ENCODE results near the gene UBXN7. TPM values are rescaled to one million over a fixed set of nuclear protein-coding genes. Genes with fewer than 3 reads are reported as not detected.

UBXN7 gene
- total and polyA plus RNA-seq, 9 of the 15 experiments (the other 6 are each of a cell fraction or from before 2014, with no cell fraction given) = 3.5 to 44.6 (median 13.4) TPM

DNA sequence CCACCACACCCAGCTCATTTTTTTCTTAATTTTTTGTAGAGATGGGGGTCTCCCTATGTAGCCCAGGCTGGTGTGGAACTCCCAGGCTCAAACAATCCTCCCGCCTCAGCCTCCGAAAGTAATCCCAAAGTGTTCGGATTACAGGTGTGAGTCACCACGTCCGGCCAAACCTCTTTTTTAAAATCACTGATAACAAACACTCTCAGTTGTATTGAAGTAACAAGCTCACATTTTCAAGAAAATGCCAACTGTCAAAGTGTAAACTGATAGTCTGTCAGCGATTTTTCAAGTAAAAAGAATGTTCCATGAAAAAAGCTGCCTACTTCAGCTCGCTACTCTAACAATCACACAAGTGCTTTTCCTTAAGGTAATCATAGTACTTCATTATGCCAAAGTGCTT, 33.4 kb downstream of the UBXN7 start (continued):
- TF ChIP-seq DPF2 (IDR thresholded peaks at IDR 0.05) = peak; percentile 36
- no peak for TF ChIP-seq FOXA3 (CRISPR knock-in tag; conservative IDR thresholded peaks at IDR 0.05 in 1 of 2, IDR thresholded peaks at IDR 0.05 in 1 of 2)
- no peak for TF ChIP-seq ETS2 (tag; IDR thresholded peaks at IDR 0.05; ENCODE audit: borderline replicate concordance, poor library complexity, severe bottlenecking)
- TF ChIP-seq, protein P1, sequence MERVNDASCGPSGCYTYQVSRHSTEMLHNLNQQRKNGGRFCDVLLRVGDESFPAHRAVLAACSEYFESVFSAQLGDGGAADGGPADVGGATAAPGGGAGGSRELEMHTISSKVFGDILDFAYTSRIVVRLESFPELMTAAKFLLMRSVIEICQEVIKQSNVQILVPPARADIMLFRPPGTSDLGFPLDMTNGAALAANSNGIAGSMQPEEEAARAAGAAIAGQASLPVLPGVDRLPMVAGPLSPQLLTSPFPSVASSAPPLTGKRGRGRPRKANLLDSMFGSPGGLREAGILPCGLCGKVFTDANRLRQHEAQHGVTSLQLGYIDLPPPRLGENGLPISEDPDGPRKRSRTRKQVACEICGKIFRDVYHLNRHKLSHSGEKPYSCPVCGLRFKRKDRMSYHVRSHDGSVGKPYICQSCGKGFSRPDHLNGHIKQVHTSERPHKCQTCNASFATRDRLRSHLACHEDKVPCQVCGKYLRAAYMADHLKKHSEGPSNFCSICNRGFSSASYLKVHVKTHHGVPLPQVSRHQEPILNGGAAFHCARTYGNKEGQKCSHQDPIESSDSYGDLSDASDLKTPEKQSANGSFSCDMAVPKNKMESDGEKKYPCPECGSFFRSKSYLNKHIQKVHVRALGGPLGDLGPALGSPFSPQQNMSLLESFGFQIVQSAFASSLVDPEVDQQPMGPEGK (CRISPR knock-in tag; IDR thresholded peaks at IDR 0.05; ENCODE audit: borderline replicate concordance) = no peak
- no peak for TF ChIP-seq HMGN3 (IDR thresholded peaks at IDR 0.05; ENCODE audit: borderline replicate concordance, extremely low read depth, insufficient read length, low read depth, low read length)
- TF ChIP-seq, protein P2, sequence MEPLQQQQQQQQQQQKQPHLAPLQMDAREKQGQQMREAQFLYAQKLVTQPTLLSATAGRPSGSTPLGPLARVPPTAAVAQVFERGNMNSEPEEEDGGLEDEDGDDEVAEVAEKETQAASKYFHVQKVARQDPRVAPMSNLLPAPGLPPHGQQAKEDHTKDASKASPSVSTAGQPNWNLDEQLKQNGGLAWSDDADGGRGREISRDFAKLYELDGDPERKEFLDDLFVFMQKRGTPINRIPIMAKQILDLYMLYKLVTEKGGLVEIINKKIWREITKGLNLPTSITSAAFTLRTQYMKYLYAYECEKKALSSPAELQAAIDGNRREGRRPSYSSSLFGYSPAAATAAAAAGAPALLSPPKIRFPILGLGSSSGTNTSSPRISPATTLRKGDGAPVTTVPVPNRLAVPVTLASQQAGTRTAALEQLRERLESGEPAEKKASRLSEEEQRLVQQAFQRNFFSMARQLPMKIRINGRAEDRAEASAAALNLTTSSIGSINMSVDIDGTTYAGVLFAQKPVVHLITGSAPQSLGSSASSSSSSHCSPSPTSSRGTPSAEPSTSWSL (CRISPR knock-in tag; IDR thresholded peaks at IDR 0.05; ENCODE audit: borderline replicate concordance) = no peak
- TF ChIP-seq ZNF121 (CRISPR knock-in tag; conservative IDR thresholded peaks at IDR 0.05) = no peak
- TF ChIP-seq ZNF165 (CRISPR knock-in tag; IDR thresholded peaks at IDR 0.05; ENCODE audit: borderline replicate concordance) = no peak
- no peak for TF ChIP-seq POLR3G (IDR thresholded peaks at IDR 0.05; ENCODE audit: extremely low read depth, insufficient read length, insufficient replicate concordance)
- no peak for TF ChIP-seq GTF2E2 (tag; IDR thresholded peaks at IDR 0.05)
- TF ChIP-seq, protein P3, sequence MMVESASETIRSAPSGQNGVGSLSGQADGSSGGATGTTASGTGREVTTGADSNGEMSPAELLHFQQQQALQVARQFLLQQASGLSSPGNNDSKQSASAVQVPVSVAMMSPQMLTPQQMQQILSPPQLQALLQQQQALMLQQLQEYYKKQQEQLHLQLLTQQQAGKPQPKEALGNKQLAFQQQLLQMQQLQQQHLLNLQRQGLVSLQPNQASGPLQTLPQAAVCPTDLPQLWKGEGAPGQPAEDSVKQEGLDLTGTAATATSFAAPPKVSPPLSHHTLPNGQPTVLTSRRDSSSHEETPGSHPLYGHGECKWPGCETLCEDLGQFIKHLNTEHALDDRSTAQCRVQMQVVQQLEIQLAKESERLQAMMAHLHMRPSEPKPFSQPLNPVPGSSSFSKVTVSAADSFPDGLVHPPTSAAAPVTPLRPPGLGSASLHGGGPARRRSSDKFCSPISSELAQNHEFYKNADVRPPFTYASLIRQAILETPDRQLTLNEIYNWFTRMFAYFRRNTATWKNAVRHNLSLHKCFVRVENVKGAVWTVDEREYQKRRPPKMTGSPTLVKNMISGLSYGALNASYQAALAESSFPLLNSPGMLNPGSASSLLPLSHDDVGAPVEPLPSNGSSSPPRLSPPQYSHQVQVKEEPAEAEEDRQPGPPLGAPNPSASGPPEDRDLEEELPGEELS (CRISPR knock-in tag; IDR thresholded peaks at IDR 0.05; ENCODE audit: borderline replicate concordance) = no peak
- peak; percentile 79 for TF ChIP-seq FOSL1 (tag; conservative IDR thresholded peaks at IDR 0.05)
- no peak for TF ChIP-seq BRD9 (IDR thresholded peaks at IDR 0.05; ENCODE audit: low read depth, partially characterized antibody)
- TF ChIP-seq MEF2A (IDR thresholded peaks at IDR 0.05; ENCODE audit: control insufficient read depth, low read depth, low read length) = no peak
- TF ChIP-seq MAFK (IDR thresholded peaks at IDR 0.05; ENCODE audit: low read length) = no peak
- TF ChIP-seq XRCC5 (IDR thresholded peaks at IDR 0.05; ENCODE audit: low read depth, low read length) = no peak
- no peak for TF ChIP-seq ZNF324 (CRISPR knock-in tag; IDR thresholded peaks at IDR 0.05)
- no peak for TF ChIP-seq CSDE1 (IDR thresholded peaks at IDR 0.05)
- TF ChIP-seq FOXK2 (conservative IDR thresholded peaks at IDR 0.05 in 1 of 2, IDR thresholded peaks at IDR 0.05 in 1 of 2; ENCODE audit: low read depth in 2 of 2) = no peak
- TF ChIP-seq, protein P4, sequence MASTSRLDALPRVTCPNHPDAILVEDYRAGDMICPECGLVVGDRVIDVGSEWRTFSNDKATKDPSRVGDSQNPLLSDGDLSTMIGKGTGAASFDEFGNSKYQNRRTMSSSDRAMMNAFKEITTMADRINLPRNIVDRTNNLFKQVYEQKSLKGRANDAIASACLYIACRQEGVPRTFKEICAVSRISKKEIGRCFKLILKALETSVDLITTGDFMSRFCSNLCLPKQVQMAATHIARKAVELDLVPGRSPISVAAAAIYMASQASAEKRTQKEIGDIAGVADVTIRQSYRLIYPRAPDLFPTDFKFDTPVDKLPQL (IDR thresholded peaks at IDR 0.05; ENCODE audit: extremely low read depth, insufficient read length) = no peak
- TF ChIP-seq JUND (IDR thresholded peaks at IDR 0.05; ENCODE audit: borderline replicate concordance, low read depth, low read length) = peak; percentile 68
- TF ChIP-seq JUND (tag; IDR thresholded peaks at IDR 0.05; ENCODE audit: borderline replicate concordance, low read depth, low read length) = peak; percentile 69; the same call in 1 of the 3 replicates
- no peak for TF ChIP-seq BHLHE40 (IDR thresholded peaks at IDR 0.05; ENCODE audit: low read length)
- no peak for TF ChIP-seq EHMT2 (IDR thresholded peaks at IDR 0.05)

All from K562 (cell line).